NB4 (cell line): ENCODE data around the gene BCO2.

ENCODE experiments used
- MYC ChIP-seq: IDR thresholded peaks from 2 replicates; pipeline ENCODE4 v1.6.1; 2011; ENCODE audit warnings: low read depth, low read length
- POLR2A ChIP-seq: IDR thresholded peaks from 2 replicates; pipeline ENCODE4 v1.6.1; 2011; ENCODE audit warnings: mild to moderate bottlenecking; ENCODE audit not compliant: insufficient read length; ENCODE audit errors: extremely low read depth
- TF ChIP-seq, protein P1 (sequence below): IDR thresholded peaks from one replicate; pipeline ENCODE4 v1.5.1; 2012; ENCODE audit warnings: low read depth, low read length
- TF ChIP-seq, protein P2 (sequence below): IDR thresholded peaks from 2 replicates; pipeline ENCODE4 v1.6.1; 2011; ENCODE audit warnings: low read depth, low read length

DNA sequence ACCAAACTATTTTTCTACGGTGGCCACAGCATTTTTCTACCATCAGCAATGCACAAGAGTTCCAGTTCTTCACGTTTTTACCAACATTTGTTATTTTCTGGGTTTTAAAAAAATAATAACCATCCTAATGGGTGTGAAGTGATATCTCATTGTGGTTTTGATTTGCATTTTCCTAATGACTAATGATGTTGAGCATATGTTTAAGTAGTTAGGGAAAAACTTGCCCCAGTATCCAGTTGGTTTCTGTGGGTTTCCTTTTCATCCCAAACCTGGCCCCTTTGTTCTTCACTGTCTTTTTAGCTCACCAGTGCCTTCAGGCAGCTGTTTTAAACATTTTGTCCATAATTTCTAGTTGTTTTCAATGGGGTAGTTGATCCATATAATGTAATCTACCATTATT is 36.2 kb downstream of the BCO2 start:
- TF ChIP-seq, protein P1, sequence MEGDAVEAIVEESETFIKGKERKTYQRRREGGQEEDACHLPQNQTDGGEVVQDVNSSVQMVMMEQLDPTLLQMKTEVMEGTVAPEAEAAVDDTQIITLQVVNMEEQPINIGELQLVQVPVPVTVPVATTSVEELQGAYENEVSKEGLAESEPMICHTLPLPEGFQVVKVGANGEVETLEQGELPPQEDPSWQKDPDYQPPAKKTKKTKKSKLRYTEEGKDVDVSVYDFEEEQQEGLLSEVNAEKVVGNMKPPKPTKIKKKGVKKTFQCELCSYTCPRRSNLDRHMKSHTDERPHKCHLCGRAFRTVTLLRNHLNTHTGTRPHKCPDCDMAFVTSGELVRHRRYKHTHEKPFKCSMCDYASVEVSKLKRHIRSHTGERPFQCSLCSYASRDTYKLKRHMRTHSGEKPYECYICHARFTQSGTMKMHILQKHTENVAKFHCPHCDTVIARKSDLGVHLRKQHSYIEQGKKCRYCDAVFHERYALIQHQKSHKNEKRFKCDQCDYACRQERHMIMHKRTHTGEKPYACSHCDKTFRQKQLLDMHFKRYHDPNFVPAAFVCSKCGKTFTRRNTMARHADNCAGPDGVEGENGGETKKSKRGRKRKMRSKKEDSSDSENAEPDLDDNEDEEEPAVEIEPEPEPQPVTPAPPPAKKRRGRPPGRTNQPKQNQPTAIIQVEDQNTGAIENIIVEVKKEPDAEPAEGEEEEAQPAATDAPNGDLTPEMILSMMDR = no peak
- TF ChIP-seq POLR2A = no peak
- TF ChIP-seq MYC = no peak
- TF ChIP-seq, protein P2, sequence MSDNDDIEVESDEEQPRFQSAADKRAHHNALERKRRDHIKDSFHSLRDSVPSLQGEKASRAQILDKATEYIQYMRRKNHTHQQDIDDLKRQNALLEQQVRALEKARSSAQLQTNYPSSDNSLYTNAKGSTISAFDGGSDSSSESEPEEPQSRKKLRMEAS = no peak
